SK-N-MC (cell line): ENCODE data around the gene ORM2.

Experiments used
- EZH2 ChIP-seq: fragments of 200-600 bp; sonication (generic); IDR thresholded peaks from one replicate; pipeline ENCODE4 v1.6.1; 2017; ENCODE audit warnings: antibody characterized with exemption
- POLR2AphosphoS5 ChIP-seq: IDR thresholded peaks from 2 replicates; pipeline ENCODE4 v1.6.1; 2012; ENCODE audit warnings: mild to moderate bottlenecking, low read depth, low read length, borderline replicate concordance

DNA sequence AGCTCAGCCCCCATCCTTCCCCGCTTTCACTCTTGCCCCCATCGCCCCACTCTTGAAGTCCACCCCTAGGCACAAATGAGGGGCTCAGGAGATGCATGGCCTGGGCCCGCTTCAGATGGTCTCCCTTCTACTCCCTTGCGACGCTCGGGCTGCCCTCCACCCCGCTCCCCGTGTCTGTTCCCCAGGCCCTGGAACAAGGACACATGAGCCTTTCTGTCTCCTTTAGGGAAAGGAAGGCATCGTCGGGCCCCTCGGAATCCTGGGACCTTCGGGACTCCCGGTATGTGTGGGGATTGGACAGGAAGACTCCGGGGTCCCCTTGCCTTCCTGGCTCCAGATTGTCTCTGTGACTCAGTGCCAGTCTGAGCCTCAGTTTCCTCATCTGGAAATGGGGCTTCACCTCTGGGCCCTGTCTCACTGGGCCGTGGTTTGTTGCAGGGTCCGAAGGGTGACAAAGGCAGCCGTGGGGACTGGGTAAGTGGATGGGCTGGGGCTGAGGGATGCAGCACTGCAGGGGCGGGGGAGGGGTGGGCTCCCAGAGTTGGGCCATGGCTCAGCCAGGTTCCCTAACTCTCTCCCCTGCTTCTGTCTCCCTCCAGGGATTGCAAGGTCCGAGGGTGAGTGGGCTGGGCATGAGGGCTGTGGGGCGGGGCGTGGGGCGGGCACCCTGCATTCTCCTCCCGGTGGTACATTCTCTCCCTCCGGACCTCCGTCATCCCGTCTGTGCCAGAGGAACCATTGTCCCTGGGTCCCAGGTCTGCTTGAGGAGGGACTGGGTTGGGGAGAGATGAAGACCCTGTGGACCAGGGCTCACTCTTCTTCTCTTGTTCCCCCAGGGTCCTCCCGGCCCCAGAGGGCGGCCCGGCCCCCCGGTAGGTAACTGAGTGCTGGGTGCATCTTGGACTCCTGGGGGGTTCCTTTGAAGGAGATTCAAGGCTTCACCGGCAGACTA lies 28.5 kb upstream of the ORM2 start:
- TF ChIP-seq POLR2AphosphoS5: no peak
- TF ChIP-seq EZH2: no peak
